ENCODE data around the gene KCTD20. TPM values are rescaled to one million over a fixed set of nuclear protein-coding genes. Genes with fewer than 3 reads are reported as not detected.

KCTD20 gene
- total and polyA plus RNA-seq, 2 of the 13 experiments (the other 11 are each of a cell fraction or from before 2014, with no cell fraction given): 52.7 to 67.1 TPM

GRCh38 chr6:36418558-36418957 is 24.2 kb upstream of the KCTD20 start:
- WGBS (ENCODE audit: low lambda C conversion rate): 17% methylated on average over 3 of the region's 3 CpGs
- FAIRE-seq: no peak
- H3K4me2 ChIP-seq (ENCODE audit: low read depth, low read length): no peak overlapping the region
- in situ Hi-C loops (cut with HindIII; ENCODE audit: extremely low pct_ligation_motif_present, low pct_unique_long_range_greater_than_20kb): no loop called here
- H3K4me3 ChIP-seq (replicated peaks in 1 of 3; ENCODE audit: insufficient read depth in 1 of 3, low read depth in 2 of 3, low read length in 3 of 3): no peak overlapping the region
- peaks cover 11% of the 10 kb centered on the region for H3K4me1 ChIP-seq (ENCODE audit: insufficient read depth, low read length)
- no peak overlapping the region for H3K27ac ChIP-seq (ENCODE audit: extremely low read length, insufficient read depth, low read length)
- no peak overlapping the region for H2AFZ ChIP-seq (ENCODE audit: low read length)
- ATAC-seq: no peak
- ChIA-PET POLR2A (no interaction called here), CTCF (ENCODE audit: low intra/inter-chr PET ratio, low total read pairs) (no interaction called here)
- TF ChIP-seq ZNF75D (CRISPR knock-in tag; IDR thresholded peaks at IDR 0.05; ENCODE audit: borderline replicate concordance): no peak
- no peak for TF ChIP-seq ZNF687 (CRISPR knock-in tag; IDR thresholded peaks at IDR 0.05)
- H3K36me3 ChIP-seq (replicated peaks in 1 of 2; ENCODE audit: control insufficient read depth in 1 of 2, insufficient read depth in 2 of 2, low read length in 2 of 2): no peaks in the 10 kb centered on the region
- BruUV-seq (replicated peaks): no TSS peak
- DNase-seq (ENCODE audit: low spot score): no peak
- no peaks in the 10 kb centered on the region for H3K9me3 ChIP-seq (ENCODE audit: low read length)
- no peak overlapping the region for H3K9ac ChIP-seq (ENCODE audit: insufficient read depth, low read depth, low read length)
- no peaks in the 10 kb centered on the region for H4K20me1 ChIP-seq (ENCODE audit: insufficient read depth, low read length)
- peaks cover 0 to 4% of the 10 kb centered on the region in 2 experiments; a peak in 1 of 5 replicates for H3K27me3 ChIP-seq (ENCODE audit: control insufficient read depth in 1 of 2, insufficient read depth in 2 of 2, low read length in 2 of 2)
- intact Hi-C loops (cut with micrococcal nuclease; ENCODE audit: unreplicated experiment): no loop called here
- H3K79me2 ChIP-seq (ENCODE audit: insufficient read depth, low read length): no peaks in the 10 kb centered on the region

- ChIA-PET POLR2A (no interaction called here), CTCF (ENCODE audit: low intra/inter-chr PET ratio, low total read pairs) (no interaction called here)
- peaks cover 18% of the 10 kb centered on the region for H3K4me1 ChIP-seq (ENCODE audit: insufficient read depth, low read length)
- no peak for FAIRE-seq
- intact Hi-C loops (cut with micrococcal nuclease; ENCODE audit: unreplicated experiment) (no loop called here), in situ Hi-C loops (cut with HindIII; ENCODE audit: extremely low pct_ligation_motif_present, low pct_unique_long_range_greater_than_20kb) (no loop called here)
- ATAC-seq: no peak
- H4K20me1 ChIP-seq (ENCODE audit: insufficient read depth, low read length): no peaks in the 10 kb centered on the region
- H3K27me3 ChIP-seq (ENCODE audit: control insufficient read depth in 1 of 2, insufficient read depth in 2 of 2, low read length in 2 of 2): peaks cover 0 to 4% of the 10 kb centered on the region in 2 experiments; a peak in 1 of 5 replicates
- H3K9ac ChIP-seq (ENCODE audit: insufficient read depth, low read depth, low read length): no peak overlapping the region
- H3K27ac ChIP-seq (ENCODE audit: extremely low read length, insufficient read depth, low read length): no peak overlapping the region
- no peak overlapping the region for H3K4me3 ChIP-seq (replicated peaks in 1 of 3; ENCODE audit: insufficient read depth in 1 of 3, low read depth in 2 of 3, low read length in 3 of 3)
- 0% methylated on average over 1 of the region's 1 CpG for WGBS (ENCODE audit: low lambda C conversion rate)
- BruUV-seq (replicated peaks): no TSS peak
- H3K36me3 ChIP-seq (replicated peaks in 1 of 2; ENCODE audit: control insufficient read depth in 1 of 2, insufficient read depth in 2 of 2, low read length in 2 of 2): no peaks in the 10 kb centered on the region
- H3K9me3 ChIP-seq (ENCODE audit: low read length): no peaks in the 10 kb centered on the region
- DNase-seq (ENCODE audit: low spot score): no peak
- no peak overlapping the region for H2AFZ ChIP-seq (ENCODE audit: low read length)
- no peaks in the 10 kb centered on the region for H3K79me2 ChIP-seq (ENCODE audit: insufficient read depth, low read length)
- H3K4me2 ChIP-seq (ENCODE audit: low read depth, low read length): no peak overlapping the region
- no peak for TF ChIP-seq NPAS2 (CRISPR knock-in tag; IDR thresholded peaks at IDR 0.05; ENCODE audit: borderline replicate concordance)
- no peak for TF ChIP-seq SKIL (CRISPR knock-in tag; IDR thresholded peaks at IDR 0.05; ENCODE audit: borderline replicate concordance)
- TF ChIP-seq MYNN (CRISPR knock-in tag; IDR thresholded peaks at IDR 0.05; ENCODE audit: low read depth): no peak
- no peak for TF ChIP-seq ZNF501 (CRISPR knock-in tag; IDR thresholded peaks at IDR 0.05)
- TF ChIP-seq SOX5 (CRISPR knock-in tag; IDR thresholded peaks at IDR 0.05; ENCODE audit: borderline replicate concordance): no peak
- no peak for TF ChIP-seq ARID2 (CRISPR knock-in tag; IDR thresholded peaks at IDR 0.05; ENCODE audit: borderline replicate concordance)
- TF ChIP-seq TBX3 (IDR thresholded peaks at IDR 0.05; ENCODE audit: borderline replicate concordance): no peak
- no peak for TF ChIP-seq RFX1 (IDR thresholded peaks at IDR 0.05)
- TF ChIP-seq ZNF18 (CRISPR knock-in tag; IDR thresholded peaks at IDR 0.05; ENCODE audit: insufficient replicate concordance): no peak
Observed at GRCh38 chr6:36419310-36419709, 23.5 kb upstream of the KCTD20 start.

Measured in HepG2 (cell line).